NCI-H128 (cell line): ENCODE results near the gene CADM3.

ENCODE experiments used
- DNase-seq: peaks from one replicate; lab custom pipeline; 2025; ENCODE audit not compliant: unreplicated experiment; lab: John Stamatoyannopoulos, UW

CADM3 gene

DNA sequence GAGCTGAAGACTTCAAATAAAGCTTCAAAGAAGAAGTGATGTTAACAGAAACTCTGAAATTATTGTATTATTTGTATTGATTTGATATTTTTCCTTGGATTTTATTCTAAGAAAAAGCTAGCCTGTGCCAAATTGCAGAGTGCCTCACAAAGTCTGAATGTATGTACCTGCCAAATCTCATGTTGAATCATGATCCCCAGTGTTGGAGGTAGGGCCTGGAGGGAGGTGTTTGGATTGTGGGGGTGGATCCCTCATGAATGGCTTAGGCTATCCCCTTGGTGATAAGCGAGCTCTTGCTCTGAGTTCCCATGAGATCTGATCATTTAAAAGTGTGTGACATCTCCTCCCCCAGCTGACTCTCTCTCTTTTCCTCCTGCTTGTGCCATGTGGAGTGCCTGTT, 76.9 kb downstream of the CADM3 start:
- no peak for DNase-seq

GRCh38 chr1:159250638-159251216, 79.3 kb downstream of the CADM3 start:
- no peak for DNase-seq
